HL-60 (cell line): ENCODE results near the gene BIRC6.

Experiments
- GABPA ChIP-seq: IDR thresholded peaks from 2 replicates; pipeline ENCODE4 v1.6.1; 2012; ENCODE audit warnings: low read depth
- POLR2AphosphoS5 ChIP-seq: IDR thresholded peaks from 2 replicates; pipeline ENCODE4 v1.6.1; 2012; ENCODE audit warnings: low read depth
- SPI1 ChIP-seq: IDR thresholded peaks from 2 replicates; pipeline ENCODE4 v1.6.1; 2012; ENCODE audit warnings: low read depth, mild to moderate bottlenecking, borderline replicate concordance
- TF ChIP-seq, protein P1 (sequence below): IDR thresholded peaks from one replicate; pipeline ENCODE4 v1.5.1; 2011; ENCODE audit warnings: low read length, control low read depth, inconsistent platforms; ENCODE audit not compliant: insufficient read depth
- TF ChIP-seq, protein P2 (sequence below): IDR thresholded peaks from 2 replicates; pipeline ENCODE4 v1.6.1; 2012; ENCODE audit warnings: low read depth; ENCODE audit not compliant: insufficient replicate concordance

DNA sequence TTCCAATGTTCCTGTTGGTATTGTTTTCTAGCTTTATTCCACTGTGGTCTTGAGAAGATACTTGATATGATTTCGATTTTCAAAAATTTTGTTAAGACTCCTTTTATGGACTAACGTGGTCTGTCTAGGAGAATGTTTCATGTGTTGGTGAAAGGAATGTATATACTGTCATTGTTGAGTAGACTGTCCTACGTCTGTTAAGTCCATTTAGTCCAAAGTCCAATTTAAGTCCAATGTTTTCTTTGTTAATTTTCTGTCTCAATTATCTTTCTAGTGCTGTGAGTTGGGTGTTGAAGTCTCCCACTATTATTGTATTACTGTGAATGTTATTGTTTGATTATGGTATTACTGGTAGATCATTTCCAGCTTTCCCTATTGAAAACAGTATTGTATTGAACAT is 215.2 kb downstream of the BIRC6 start:
- TF ChIP-seq, protein P1, sequence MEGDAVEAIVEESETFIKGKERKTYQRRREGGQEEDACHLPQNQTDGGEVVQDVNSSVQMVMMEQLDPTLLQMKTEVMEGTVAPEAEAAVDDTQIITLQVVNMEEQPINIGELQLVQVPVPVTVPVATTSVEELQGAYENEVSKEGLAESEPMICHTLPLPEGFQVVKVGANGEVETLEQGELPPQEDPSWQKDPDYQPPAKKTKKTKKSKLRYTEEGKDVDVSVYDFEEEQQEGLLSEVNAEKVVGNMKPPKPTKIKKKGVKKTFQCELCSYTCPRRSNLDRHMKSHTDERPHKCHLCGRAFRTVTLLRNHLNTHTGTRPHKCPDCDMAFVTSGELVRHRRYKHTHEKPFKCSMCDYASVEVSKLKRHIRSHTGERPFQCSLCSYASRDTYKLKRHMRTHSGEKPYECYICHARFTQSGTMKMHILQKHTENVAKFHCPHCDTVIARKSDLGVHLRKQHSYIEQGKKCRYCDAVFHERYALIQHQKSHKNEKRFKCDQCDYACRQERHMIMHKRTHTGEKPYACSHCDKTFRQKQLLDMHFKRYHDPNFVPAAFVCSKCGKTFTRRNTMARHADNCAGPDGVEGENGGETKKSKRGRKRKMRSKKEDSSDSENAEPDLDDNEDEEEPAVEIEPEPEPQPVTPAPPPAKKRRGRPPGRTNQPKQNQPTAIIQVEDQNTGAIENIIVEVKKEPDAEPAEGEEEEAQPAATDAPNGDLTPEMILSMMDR = no peak
- TF ChIP-seq POLR2AphosphoS5 (no peak), GABPA (no peak), SPI1 (no peak)
- TF ChIP-seq, protein P2, sequence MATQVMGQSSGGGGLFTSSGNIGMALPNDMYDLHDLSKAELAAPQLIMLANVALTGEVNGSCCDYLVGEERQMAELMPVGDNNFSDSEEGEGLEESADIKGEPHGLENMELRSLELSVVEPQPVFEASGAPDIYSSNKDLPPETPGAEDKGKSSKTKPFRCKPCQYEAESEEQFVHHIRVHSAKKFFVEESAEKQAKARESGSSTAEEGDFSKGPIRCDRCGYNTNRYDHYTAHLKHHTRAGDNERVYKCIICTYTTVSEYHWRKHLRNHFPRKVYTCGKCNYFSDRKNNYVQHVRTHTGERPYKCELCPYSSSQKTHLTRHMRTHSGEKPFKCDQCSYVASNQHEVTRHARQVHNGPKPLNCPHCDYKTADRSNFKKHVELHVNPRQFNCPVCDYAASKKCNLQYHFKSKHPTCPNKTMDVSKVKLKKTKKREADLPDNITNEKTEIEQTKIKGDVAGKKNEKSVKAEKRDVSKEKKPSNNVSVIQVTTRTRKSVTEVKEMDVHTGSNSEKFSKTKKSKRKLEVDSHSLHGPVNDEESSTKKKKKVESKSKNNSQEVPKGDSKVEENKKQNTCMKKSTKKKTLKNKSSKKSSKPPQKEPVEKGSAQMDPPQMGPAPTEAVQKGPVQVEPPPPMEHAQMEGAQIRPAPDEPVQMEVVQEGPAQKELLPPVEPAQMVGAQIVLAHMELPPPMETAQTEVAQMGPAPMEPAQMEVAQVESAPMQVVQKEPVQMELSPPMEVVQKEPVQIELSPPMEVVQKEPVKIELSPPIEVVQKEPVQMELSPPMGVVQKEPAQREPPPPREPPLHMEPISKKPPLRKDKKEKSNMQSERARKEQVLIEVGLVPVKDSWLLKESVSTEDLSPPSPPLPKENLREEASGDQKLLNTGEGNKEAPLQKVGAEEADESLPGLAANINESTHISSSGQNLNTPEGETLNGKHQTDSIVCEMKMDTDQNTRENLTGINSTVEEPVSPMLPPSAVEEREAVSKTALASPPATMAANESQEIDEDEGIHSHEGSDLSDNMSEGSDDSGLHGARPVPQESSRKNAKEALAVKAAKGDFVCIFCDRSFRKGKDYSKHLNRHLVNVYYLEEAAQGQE = no peak
